ENCODE data around the gene SRC.

Gene SRC

DNA sequence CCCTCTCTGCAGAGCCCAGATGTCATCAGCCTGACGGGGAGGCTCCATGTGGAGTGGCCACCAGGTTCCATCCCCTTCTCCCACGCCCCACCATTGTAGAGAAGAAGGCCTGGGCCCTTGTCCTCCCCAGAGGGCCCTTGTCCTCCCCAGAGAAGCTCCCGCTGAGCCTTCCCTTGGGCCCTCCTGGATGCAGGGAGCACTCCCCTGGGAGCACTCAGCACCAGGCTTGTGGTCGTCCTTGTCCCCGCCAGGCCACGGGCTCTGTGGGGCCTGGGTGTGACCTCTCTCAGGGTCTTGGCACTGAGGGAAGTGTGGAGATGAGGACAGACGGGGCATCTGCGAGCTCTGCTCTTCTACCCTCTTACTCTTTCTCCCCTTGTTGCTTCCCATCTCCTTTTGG lies 91.7 kb downstream of the SRC start:
- no peak for DNase-seq

DNA sequence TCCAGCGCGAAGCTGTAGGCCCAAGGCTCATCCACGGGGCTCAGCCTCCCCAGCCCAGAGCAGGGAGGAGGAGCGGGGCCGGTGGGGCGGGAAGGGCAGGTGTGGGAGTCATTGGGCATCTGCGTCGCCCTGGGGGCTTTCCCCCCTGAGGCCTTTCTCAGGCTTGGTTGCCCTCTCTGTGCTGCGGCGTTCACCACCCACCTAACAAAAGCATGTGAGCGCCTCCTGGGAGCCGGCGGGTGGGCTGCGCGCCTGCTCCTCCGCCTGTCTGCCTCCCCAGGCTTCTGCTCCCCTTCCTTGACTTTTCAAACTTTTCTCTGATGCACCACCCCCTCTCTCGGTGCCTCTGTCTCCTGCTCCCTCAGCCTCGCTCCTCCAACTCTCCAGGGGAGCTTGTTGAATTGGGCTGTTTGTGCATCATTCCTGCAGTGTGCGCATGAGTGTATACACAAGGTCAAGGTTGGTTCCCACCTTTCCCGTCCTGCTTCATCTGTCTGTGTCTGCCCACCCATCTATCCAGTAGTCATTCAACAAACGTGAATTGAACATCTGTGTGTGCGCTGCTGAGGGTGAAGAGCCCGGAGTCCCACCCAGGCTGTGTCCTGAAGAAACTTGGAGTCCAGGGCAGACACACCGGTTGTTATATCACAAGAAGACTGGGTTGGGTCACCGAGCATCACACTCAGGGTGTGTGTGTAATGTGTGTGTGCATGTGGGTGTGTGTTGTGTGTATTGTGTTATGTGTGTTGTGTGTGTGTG lies 92.7 kb downstream of the SRC start:
- no peak for DNase-seq

DNA sequence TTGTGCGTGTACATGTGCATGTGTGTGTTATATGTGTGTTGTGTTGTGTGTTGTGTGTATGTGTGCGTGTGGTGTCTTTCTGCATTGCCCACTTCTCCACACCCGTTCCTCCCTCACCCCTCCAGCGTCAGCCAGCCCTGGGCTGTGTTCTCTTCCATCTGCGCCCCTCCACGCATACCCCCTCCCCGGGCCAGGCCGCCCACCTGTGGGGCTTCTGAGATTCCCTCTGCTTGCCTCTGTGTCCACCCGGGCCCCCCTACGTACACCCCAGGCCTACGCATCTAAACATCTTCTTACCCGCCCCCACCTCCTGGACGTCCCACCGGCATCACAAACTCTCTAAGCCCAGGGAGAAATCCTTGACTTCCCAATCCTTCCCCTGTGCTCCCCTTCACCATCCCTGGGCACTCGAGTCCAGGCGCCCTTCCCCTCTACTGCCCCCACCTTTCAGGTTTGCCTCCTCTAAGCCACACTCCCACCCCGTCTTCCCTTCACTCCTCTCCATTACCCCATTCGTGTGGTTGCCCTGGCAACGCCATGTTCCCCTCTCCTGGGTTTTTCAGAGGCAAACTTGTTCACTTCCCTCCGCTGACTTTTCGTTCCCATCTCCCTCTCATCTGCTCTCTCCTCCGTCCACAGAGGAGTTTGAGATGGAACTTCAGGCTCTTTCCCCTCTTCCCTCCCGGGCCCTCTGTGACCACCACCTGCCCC lies 93.4 kb downstream of the SRC start:
- DNase-seq = no peak

DNA sequence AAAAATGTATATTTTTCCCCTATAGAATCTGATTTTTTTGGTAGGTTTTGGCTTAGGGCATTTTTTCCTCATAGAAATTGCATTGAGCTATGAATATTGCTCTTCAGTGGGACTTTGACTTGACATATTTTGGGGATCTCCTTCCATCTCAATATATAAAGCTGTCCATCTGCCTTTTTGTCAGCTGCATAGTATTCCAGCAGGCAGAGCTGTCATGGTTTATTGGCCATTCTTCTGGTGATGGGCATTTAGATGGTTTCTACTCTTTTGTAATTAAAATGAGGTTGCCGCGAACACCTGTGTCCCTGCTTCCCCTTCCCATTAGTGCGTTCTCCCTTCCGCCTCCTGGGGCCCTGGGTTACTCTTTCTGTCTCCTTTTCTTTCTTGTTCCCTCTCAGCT lies 95.1 kb downstream of the SRC start:
- DNase-seq = no peak

DNA sequence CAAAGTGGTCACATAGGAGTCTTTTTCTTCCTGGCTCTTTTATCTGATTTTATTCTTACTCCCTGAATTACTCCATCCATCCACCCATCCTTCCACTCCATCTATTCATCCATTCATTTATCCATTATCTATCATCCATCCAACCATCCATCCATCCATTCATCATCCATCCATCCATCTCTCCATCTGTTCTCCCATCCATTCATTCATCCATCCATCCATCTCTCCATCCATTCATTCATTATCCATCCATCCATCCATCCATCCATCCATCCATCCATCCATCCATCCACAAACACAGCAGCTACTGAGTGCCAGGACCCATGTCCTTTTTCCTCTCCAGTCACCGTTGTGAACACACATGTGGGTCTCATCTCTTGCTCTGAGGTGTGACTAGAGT lies 96.6 kb downstream of the SRC start:
- DNase-seq = no peak

DNA sequence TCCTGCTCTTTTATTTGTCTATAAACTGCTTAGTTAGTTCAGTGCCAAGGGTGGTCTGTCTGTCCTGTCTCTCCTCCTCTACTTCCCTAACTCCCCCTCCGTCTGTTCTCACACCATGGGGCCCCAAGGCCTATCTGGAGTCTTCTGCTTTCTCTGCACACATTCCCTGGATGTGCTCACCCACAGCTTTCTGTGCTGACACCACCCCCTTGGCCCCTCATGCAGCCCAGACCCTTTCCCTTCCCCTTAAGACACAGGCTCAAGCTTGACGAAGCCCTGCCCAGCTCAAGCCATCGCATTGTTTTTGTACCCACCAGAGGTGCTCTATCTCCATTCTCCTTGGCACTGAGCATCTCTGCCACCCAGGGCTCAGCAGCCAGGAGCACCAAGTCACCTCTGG lies 97.0 kb downstream of the SRC start:
- no peak for DNase-seq

DNA sequence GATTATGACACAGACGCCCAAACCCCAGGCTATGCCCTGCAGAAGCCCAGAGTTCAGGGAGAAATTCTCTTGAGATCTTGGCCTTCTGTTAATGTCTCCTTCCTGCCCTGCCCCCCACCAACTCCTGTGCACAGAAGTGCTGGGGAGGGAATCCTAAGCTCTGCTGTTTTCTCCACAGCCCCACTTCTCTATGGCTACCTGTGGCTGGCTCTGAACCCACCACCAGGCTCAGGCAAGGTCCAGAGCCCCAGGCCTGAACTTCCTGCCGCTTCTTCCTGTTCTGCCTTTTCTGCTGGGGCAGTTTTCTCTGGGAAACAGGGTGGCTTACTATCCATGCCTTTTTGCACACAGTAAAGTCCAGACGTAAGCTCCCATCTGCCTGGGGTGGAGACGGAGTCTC lies 97.7 kb downstream of the SRC start:
- no peak for DNase-seq

DNA sequence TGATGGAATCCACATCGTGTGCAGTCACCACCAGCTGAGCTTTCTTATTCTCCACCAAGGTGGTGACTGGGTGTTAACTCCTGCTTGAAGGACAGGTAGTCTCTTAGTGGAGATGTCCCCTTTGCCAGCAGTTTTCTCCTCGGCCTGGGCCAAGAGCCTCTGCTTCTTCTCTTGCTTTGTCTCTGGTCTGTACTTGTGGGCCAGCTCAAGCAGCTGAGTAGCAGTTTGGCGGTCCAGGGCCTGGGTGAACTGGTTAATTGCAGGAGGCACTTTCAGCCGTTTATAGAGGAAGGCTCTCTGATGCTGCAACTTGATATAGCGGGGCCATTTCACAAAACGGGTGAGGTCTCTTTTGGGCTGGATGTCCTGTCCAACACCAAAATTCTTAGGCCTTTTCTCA lies 99.1 kb downstream of the SRC start:
- DNase-seq = no peak

DNA sequence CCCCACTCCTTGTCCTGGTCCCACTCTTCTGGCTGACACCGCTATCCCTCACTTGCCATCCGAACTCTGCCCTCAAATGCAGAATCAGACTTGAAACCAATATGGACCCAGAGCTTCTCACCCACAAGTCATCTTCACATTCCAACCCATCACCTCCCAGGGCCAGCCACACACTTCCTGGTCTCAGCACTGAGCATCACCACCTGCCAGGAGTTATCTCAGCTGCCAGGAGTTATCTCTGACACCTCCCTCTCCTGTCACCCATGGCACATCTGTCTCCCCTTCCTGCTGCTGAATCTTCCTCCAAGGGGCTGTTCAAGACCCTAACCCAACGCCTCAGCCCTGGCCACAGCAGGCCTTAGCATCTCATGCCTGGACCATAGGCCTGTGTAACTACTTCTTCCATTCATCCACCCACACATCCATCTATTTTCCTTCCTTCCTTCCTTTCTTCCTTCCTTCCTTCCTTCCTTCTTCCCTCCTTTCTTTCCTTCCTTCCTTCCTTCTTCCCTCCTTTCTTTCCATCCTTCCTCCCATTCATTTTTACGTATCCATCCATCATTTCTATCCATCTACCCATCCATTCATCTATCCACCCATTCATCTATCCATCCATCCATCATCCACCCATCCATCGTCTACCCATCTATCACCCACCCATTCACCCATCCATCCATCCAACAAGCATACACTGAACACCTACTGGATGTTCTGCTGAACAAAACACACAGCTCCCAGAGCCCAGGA lies 100.5 kb downstream of the SRC start:
- DNase-seq = no peak

DNA sequence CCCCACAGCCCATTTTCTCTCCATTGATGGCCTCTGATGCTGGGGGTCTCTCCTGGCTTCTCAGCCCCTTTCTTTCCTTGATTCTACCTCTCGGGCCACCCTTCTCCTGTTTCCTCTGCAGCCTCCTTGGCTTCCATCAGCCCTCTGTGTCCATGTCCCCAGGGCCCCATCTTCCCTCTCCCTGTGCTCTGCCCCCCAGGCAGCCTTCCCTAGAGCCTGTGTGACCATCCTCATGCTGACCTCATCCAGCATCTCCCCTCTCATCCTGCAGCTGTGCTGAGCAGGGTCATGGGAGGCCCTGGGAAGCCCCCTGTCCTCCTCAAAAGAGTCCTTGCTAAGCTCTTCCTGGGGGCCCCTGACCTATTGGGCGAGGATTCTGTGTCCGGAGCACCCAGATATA lies 101.7 kb downstream of the SRC start:
- DNase-seq = no peak

DNA sequence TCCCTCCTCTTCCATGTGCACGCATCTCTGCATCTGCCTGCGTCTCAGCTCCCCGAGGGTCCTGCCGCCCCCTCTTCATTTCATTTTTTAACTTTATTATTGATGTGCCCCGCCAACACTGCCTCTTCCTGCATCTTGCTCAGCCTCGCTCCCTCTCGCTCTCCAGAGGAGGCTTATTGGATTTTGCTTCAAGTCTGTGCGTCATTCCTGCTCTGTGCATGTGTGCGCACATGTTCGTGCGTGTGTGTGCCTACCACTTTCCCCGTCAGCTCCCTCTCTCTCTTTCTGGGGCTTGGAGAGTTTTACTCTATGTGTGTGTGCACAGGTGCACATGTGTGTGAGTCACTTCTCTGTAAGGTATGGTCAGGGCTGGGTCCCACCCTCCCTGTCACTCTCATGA lies 103.3 kb downstream of the SRC start:
- DNase-seq = no peak

DNA sequence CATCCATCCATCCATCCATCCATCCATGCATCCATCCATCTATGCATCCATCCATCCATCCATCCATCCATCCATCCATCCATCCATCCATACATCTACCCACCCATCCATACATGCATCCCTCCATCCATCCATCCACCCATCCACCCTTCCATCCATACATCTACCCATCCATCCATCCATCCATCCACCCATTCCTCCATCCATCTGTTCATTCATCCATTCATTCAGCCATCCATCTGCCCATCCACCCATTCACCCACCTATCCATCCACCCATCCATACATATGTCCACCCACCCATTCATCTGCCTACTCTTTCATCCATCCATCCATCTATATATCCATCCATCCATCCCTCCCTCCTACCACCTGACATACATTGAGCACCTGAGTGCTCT lies 104.4 kb downstream of the SRC start:
- DNase-seq = no peak

DNA sequence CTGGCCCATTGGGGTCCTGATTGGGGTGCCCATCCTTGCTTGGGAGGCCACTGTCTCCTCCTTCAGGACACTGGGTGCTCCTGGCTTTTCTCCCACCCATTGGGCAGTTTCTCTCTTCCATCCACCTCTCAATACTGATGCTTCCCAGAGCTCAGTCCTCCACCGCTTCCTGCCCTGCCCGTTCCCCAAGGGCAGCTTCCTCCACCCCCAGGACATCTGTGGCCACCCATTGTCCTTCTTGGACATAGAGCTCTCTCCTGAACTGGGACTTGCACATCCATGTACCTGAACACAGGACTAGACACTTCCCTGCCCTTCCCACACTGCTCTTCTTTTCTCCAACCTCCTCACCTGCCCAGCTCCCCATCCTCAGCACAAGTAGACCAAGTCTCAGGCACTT lies 105.7 kb downstream of the SRC start:
- no peak for DNase-seq

DNA sequence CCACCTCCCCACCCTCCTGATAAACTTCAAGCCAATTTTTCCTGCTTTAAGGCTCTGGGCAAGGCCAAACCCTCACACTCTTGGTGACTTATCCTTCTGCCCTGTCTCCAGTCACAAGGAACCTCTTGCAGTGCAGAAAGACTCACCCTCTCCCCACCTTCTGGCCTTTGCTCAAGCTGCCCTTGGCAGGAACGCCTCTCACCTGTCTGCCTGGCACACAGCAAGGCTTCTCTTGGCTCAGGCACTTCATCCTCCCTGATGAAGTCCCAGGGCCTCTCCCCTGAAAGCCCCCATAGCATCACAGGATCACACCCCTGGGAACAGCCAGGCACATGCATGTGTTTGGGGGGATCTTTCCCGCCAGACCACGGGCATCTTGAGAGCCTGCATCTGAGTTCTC lies 106.3 kb downstream of the SRC start:
- no peak for DNase-seq

DNA sequence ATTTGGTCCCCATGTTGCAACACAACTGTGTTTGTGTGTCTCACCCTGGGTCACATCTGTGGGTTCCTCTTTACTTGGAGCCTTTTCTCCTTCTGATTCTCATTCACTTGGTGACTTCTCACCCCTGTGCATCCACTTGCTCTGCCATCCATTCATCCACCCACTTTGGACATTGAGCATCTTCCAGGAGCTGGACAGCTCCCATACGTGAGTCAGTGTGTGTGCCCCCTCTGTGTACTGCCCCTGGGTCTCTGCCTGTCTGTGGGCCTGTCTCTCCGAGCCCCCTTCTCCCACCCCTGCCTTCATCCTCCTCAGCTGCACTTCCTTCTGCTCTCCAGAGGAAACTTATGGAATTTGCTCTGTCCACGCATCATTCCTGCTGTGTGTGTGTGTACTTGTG lies 107.3 kb downstream of the SRC start:
- no peak for DNase-seq

DNA sequence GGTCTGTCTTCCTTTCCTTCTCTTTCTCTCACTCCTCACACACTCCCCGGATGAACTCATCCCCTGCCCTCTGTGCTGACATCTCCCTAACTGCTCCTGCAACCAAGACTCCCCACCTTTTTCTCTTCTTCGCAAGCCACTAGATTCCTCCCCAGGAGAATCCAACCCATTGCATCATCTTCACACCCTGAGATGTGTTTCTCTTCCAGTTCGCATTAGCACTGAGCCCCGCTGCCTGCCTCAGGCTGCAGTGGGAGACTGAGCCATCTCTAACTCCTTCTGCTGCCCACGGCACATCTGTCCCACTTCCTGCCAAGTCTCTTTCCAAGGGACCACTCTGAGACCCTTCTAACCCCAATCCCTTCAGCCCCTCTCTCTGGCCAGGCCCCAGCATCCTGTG lies 107.9 kb downstream of the SRC start:
- DNase-seq = no peak

DNA sequence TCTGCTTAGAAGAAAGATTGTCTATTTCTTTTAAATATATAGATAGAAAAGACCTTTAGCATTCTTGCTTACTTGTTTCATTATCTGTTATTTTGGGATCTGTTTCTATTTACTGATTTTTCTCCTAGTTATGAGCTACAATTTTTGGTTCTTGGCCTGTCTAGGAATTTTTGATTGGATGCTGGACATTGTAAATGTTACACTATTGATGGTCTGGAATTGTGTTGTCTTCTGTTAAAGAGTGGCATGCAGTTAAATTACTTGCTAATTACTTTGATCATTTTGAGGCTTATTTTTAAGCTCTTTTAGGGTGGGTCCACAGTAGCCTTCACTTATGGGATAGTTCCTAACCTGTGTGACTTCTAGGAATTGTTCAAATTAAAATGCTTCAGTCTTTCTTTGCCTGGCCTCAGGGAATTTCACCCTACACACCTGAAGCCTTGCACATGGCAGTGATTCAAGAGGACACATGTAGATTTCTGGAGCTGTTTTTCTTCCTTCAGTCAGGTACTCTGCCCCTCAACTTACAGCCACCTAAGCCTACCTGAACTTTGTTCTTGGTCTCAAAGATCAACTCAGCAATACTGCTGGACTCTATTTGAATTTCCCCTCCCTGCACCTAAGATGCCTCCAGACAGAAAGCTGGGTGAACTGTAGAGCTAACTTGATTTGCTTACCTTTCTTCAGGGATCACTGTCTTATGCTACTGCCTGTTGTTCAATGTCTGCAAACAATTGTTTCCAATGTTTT lies 108.9 kb downstream of the SRC start:
- no peak for DNase-seq

Measured in stimulated activated CD4-positive, alpha-beta T cell treated with anti-CD3 and anti-CD28 coated beads, Interleukin-2, amount 100 ng/mL, for 48 hours (primary cell).